Activated T-helper 1 cell treated with Interleukin-2 at 50 U/mL for 16 hours (primary cell): Measurements from ENCODE around the gene FNDC7.
A peak's percentile ranks its signal among the peaks of the same experiment; 100 is the strongest.
"Not testable (repeated sequence)": the region's sequence is repeated elsewhere in the genome, so short reads cannot be mapped to it uniquely, and the experiment has no call there.

Experiments used
- DNase-seq: peaks from one replicate; pipeline ENCODE4 v3.0.0-alpha.2; 2020; ENCODE audit warnings: low read depth

Gene FNDC7

GRCh38 chr1:108745980-108746381, 33.3 kb downstream of the FNDC7 start:
- DNase-seq, result no peak

- DNase-seq, result peak; percentile 99
Measured at GRCh38 chr1:108746382-108747170, 33.9 kb downstream of the FNDC7 start, which contains the start of gene STXBP3. STXBP3 (plus strand) TSS chr1:108746674; CDS start chr1:108746738, 64 bp downstream.

GRCh38 chr1:108747171-108747850, 34.6 kb downstream of the FNDC7 start:
- DNase-seq, result no peak

- no peak for DNase-seq
Measured at GRCh38 chr1:108747898-108748297, 35.2 kb downstream of the FNDC7 start.

GRCh38 chr1:108749081-108749480, 36.4 kb downstream of the FNDC7 start:
- DNase-seq, result no peak

GRCh38 chr1:108750476-108751181, 37.9 kb downstream of the FNDC7 start:
- no peak for DNase-seq

- no peak for DNase-seq
Measured at GRCh38 chr1:108753363-108753762, 40.7 kb downstream of the FNDC7 start.

- DNase-seq, result no peak
Measured at GRCh38 chr1:108758796-108759195, 46.1 kb downstream of the FNDC7 start.

- DNase-seq, result no peak
Measured at GRCh38 chr1:108767115-108767514, 54.4 kb downstream of the FNDC7 start.

- no peak for DNase-seq
Measured at GRCh38 chr1:108767708-108768107, 55.0 kb downstream of the FNDC7 start.

GRCh38 chr1:108777839-108778238, 65.1 kb downstream of the FNDC7 start:
- DNase-seq, result no peak

- DNase-seq, result no peak
Measured at GRCh38 chr1:108779455-108779854, 66.7 kb downstream of the FNDC7 start.

GRCh38 chr1:108780937-108781574, 68.3 kb downstream of the FNDC7 start:
- no peak for DNase-seq

- not testable (repeated sequence) for DNase-seq
Measured at GRCh38 chr1:108781575-108781944, 68.9 kb downstream of the FNDC7 start.

- DNase-seq, result no peak
Measured at GRCh38 chr1:108785264-108785663, 72.6 kb downstream of the FNDC7 start.

GRCh38 chr1:108785880-108786279, 73.2 kb downstream of the FNDC7 start:
- DNase-seq, result no peak

GRCh38 chr1:108791790-108792189, 79.1 kb downstream of the FNDC7 start:
- no peak for DNase-seq
